SU-DHL-6 (cell line): ENCODE results near the gene KCTD1.

Experiments
- EZH2phosphoT487 ChIP-seq: fragments of 200-600 bp; sonication (generic), shearing (Covaris generic); conservative IDR thresholded peaks from 2 replicates; pipeline ENCODE4 v1.6.1; 2018; ENCODE audit warnings: mild to moderate bottlenecking, antibody characterized with exemption, low read length, moderate library complexity, mixed read lengths
- TF ChIP-seq, protein P1 (sequence below): fragments of 200-600 bp; sonication (generic); IDR thresholded peaks from one replicate; pipeline ENCODE4 v1.5.1; 2017; ENCODE audit warnings: antibody characterized with exemption, mild to moderate bottlenecking, low read length, moderate library complexity; ENCODE audit not compliant: insufficient read depth, poor library complexity, severe bottlenecking

DNA sequence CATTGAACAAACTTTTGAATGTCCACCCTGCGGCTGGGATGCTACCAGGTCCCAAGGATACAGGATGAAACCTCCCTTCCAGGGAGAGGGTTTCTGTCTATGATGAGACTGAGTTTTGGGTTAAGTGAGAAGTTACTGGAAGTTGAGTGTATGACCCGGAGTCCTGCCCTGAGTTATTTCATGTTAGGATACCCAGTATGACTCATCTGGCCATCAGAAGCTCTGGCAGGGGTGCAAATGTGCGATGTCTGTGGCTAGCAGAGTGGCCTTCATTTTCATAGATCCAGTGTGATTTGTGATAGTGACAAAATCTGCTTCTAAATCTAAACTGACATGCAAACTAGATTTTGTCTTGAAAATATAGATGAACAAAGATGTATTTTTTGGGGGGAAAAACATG is 55.3 kb downstream of the KCTD1 start:
- TF ChIP-seq, protein P1, sequence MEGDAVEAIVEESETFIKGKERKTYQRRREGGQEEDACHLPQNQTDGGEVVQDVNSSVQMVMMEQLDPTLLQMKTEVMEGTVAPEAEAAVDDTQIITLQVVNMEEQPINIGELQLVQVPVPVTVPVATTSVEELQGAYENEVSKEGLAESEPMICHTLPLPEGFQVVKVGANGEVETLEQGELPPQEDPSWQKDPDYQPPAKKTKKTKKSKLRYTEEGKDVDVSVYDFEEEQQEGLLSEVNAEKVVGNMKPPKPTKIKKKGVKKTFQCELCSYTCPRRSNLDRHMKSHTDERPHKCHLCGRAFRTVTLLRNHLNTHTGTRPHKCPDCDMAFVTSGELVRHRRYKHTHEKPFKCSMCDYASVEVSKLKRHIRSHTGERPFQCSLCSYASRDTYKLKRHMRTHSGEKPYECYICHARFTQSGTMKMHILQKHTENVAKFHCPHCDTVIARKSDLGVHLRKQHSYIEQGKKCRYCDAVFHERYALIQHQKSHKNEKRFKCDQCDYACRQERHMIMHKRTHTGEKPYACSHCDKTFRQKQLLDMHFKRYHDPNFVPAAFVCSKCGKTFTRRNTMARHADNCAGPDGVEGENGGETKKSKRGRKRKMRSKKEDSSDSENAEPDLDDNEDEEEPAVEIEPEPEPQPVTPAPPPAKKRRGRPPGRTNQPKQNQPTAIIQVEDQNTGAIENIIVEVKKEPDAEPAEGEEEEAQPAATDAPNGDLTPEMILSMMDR = no peak
- TF ChIP-seq EZH2phosphoT487 = no peak
